ENCODE data around the gene TCAF1.
"Not testable (repeated sequence)": the region's sequence is repeated elsewhere in the genome, so short reads cannot be mapped to it uniquely, and the experiment has no call there.

Gene TCAF1

GRCh38 chr7:143901332-143901667, 676 bp downstream of the TCAF1 start:
- no peak for DNase-seq

GRCh38 chr7:143900230-143900766, 1.7 kb downstream of the TCAF1 start:
- no peak for DNase-seq

GRCh38 chr7:143898810-143899209, 3.2 kb downstream of the TCAF1 start:
- no peak for DNase-seq

GRCh38 chr7:143896667-143897066, 5.3 kb downstream of the TCAF1 start:
- DNase-seq = no peak

GRCh38 chr7:143892527-143893300, 9.3 kb downstream of the TCAF1 start:
- DNase-seq = peak in 2 of 3 donors; percentile 15 to 16

- no peak for DNase-seq
Observed at GRCh38 chr7:143891457-143891856, 10.5 kb downstream of the TCAF1 start.

- no peak for DNase-seq
Observed at GRCh38 chr7:143890558-143890957, 11.4 kb downstream of the TCAF1 start.

- DNase-seq = no peak
Observed at GRCh38 chr7:143889068-143889467, 12.9 kb downstream of the TCAF1 start.

GRCh38 chr7:143886826-143887477, 15.0 kb downstream of the TCAF1 start:
- peak in 1 of 3 donors; percentile 14 for DNase-seq

GRCh38 chr7:143885951-143886350, 16.0 kb downstream of the TCAF1 start:
- DNase-seq = no peak

- peak in 1 of 3 donors; percentile 15 for DNase-seq
Observed at GRCh38 chr7:143884969-143885559, 16.9 kb downstream of the TCAF1 start.

GRCh38 chr7:143884241-143884968, 17.6 kb downstream of the TCAF1 start:
- no peak for DNase-seq

GRCh38 chr7:143882604-143883078, 19.3 kb downstream of the TCAF1 start:
- peak in 1 of 3 donors; percentile 22 for DNase-seq

- DNase-seq = no peak
Observed at GRCh38 chr7:143882020-143882603, 19.9 kb downstream of the TCAF1 start.

GRCh38 chr7:143878884-143879283, 23.1 kb downstream of the TCAF1 start:
- DNase-seq = no peak

- no peak for DNase-seq
Observed at GRCh38 chr7:143877098-143877497, 24.9 kb downstream of the TCAF1 start.

- no peak for DNase-seq
Observed at GRCh38 chr7:143876218-143876617, 25.8 kb downstream of the TCAF1 start.

- not testable (repeated sequence) for DNase-seq
Observed at GRCh38 chr7:143873242-143873641, 28.7 kb downstream of the TCAF1 start.

GRCh38 chr7:143871534-143871933, 30.4 kb downstream of the TCAF1 start:
- DNase-seq = not testable (repeated sequence)

GRCh38 chr7:143857994-143858393, 44.0 kb downstream of the TCAF1 start:
- DNase-seq = not testable (repeated sequence)

GRCh38 chr7:143855443-143855842, 46.5 kb downstream of the TCAF1 start:
- DNase-seq = not testable (repeated sequence)

- no peak for DNase-seq
Observed at GRCh38 chr7:143850682-143851081, 51.3 kb downstream of the TCAF1 start.

Measured in suppressor macrophage treated with lipopolysaccharide for 1 hour (primary cell).